ENCODE measurements around the gene C14orf119. TPM values are rescaled to one million over a fixed set of nuclear protein-coding genes. Genes with fewer than 3 reads are reported as not detected.

C14orf119 gene
- total RNA-seq, 1 donor from 2014 or later = 37.5 TPM

DNA sequence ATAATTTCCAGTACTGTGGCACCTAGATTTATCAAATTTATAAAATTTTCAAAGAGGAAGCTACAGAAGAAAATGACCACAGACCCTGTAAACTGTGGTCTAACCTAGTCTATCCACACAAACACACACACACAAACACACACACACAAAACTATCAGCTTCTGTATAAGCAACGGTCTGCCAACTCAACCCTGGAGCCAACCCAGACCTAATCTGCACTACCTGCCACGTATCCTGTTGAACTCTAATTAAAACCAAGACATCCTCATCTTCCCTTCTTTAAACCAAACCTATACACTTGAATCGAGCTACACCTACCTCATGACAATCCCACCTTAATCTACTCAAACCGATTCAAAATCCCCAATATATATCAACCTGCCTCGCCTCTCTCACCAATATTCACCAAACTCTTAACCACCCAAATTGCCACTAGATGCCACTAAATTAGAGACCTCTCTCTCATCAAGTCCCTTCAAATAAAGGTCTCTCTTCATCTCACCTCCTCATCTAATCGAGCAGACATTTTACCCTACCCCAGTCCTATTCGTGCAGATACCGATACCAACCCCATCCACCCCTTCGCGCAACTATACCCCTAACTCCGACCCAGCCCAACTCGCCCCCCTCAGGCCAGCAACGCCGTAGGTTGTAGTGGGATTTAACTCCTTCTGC, 1.2 kb upstream of the C14orf119 start:
- Histone ChIP-seq H3K4me1 (peaks cover 14% of the 10 kb centered on the region), H3K4me3 (peak overlapping the region; percentile 92), H3K79me2 (ENCODE audit: low read depth) (peaks cover 89% of the 10 kb centered on the region), H3K27me3 (no peaks in the 10 kb centered on the region), H3K9me3 (ENCODE audit: low read depth) (no peaks in the 10 kb centered on the region), H4K20me1 (ENCODE audit: low read depth) (peaks cover 51% of the 10 kb centered on the region), H3K27ac (peak overlapping the region; percentile 94), H2AFZ (replicated peaks) (peak overlapping the region; percentile 98), H3F3A (ENCODE audit: low read depth) (peaks cover 35% of the 10 kb centered on the region), H3K36me3 (peaks cover 11% of the 10 kb centered on the region), H3K4me2 (peak overlapping the region; percentile 97), H3K9ac (peak overlapping the region; percentile 97)
- no peak for DNase-seq (ENCODE audit: low spot score)
- TF ChIP-seq, protein P1, sequence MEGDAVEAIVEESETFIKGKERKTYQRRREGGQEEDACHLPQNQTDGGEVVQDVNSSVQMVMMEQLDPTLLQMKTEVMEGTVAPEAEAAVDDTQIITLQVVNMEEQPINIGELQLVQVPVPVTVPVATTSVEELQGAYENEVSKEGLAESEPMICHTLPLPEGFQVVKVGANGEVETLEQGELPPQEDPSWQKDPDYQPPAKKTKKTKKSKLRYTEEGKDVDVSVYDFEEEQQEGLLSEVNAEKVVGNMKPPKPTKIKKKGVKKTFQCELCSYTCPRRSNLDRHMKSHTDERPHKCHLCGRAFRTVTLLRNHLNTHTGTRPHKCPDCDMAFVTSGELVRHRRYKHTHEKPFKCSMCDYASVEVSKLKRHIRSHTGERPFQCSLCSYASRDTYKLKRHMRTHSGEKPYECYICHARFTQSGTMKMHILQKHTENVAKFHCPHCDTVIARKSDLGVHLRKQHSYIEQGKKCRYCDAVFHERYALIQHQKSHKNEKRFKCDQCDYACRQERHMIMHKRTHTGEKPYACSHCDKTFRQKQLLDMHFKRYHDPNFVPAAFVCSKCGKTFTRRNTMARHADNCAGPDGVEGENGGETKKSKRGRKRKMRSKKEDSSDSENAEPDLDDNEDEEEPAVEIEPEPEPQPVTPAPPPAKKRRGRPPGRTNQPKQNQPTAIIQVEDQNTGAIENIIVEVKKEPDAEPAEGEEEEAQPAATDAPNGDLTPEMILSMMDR (IDR thresholded peaks at IDR 0.05) = peak; percentile 41
- no peak for TF ChIP-seq EZH2phosphoT487 (IDR thresholded peaks at IDR 0.05)
- H3K4me1 Mint-ChIP-seq = peaks cover 20% of the 10 kb centered on the region
- H3K27me3 Mint-ChIP-seq (ENCODE audit: insufficient read depth, low read depth) = no peaks in the 10 kb centered on the region
- H3K4me3 Mint-ChIP-seq = no peak overlapping the region
- peaks cover 29% of the 10 kb centered on the region for H3K36me3 Mint-ChIP-seq
- no peak overlapping the region for H3K27ac Mint-ChIP-seq
- H3K9me3 Mint-ChIP-seq = no peaks in the 10 kb centered on the region

DNA sequence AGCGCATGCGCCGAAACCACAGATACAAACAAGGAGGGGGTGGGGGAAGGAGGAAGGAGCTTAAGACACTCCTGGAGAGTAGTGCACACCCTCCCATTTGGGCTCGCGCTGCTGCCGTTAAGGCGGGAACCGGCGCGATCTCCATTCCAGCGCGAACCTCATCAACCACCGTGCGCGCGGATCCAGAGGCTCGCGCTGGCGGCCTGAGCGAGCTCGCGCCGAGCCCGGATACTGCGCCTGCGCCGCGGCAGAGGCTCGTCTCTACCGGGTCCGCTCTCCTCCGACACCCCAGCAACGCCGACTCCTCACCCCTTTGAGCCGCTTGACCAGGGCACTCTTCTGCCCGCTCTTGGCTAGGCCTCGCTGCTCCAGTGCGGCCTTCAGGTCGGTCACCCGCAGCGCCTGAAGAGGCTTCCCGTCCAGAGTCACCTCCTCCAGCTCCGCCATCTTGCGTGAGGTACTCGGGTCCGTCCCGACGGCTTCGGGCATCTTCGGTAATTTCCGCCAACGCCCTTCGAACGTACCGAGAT, 574 bp upstream of the C14orf119 start, which contains the start of gene ACIN1:
ACIN1 (minus strand) TSS at position 471 of the 530 bp plus-strand sequence; CDS start at position 447, 24 bp downstream.
- H3K4me2 ChIP-seq = peak within 1 kb of the TSS; percentile 97
- peaks cover 35% of the 10 kb centered on the region for H3F3A ChIP-seq (ENCODE audit: low read depth)
- TF ChIP-seq EZH2phosphoT487 (IDR thresholded peaks at IDR 0.05) (no peak), EZH2 (IDR thresholded peaks at IDR 0.05) (no peak)
- TF ChIP-seq, protein P1 (IDR thresholded peaks at IDR 0.05) = no peak
- peak within 1 kb of the TSS; percentile 98 for H2AFZ ChIP-seq (replicated peaks)
- no peaks in the 10 kb centered on the region for H3K9me3 Mint-ChIP-seq
- peak within 1 kb of the TSS; percentile 97 for H3K9ac ChIP-seq
- H3K4me1 ChIP-seq = peaks cover 14% of the 10 kb centered on the region
- H3K27ac Mint-ChIP-seq = no peak within 1 kb of the TSS
- peaks cover 25% of the 10 kb centered on the region for H3K36me3 Mint-ChIP-seq
- H3K4me1 Mint-ChIP-seq = peaks cover 20% of the 10 kb centered on the region
- peaks cover 51% of the 10 kb centered on the region for H4K20me1 ChIP-seq (ENCODE audit: low read depth)
- peak within 1 kb of the TSS; percentile 92 for H3K4me3 ChIP-seq
- no peaks in the 10 kb centered on the region for H3K27me3 ChIP-seq
- peaks cover 86% of the 10 kb centered on the region for H3K79me2 ChIP-seq (ENCODE audit: low read depth)
- no peak within 1 kb of the TSS for H3K4me3 Mint-ChIP-seq
- peak within 1 kb of the TSS; percentile 94 for H3K27ac ChIP-seq
- no peaks in the 10 kb centered on the region for H3K27me3 Mint-ChIP-seq (ENCODE audit: insufficient read depth, low read depth)
- DNase-seq (ENCODE audit: low spot score) = peak; percentile 96
- peaks cover 11% of the 10 kb centered on the region for H3K36me3 ChIP-seq
- no peaks in the 10 kb centered on the region for H3K9me3 ChIP-seq (ENCODE audit: low read depth)

DNA sequence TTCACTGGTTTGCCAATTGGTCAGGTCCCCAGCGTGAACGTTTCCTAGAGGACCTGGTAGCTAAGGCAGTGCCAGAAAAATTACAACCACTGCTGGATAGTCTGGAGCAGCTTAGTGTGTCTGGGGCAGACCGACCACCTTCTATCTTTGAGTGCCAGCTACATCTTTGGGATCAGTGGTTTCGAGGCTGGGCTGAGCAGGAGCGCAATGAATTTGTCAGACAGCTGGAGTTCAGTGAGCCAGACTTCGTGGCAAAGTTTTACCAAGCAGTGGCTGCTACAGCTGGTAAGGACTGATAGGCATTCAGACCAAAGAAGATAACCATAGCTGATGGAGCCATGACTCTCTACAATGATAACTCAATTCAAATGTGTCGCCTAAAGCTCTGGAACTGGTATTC, 2.5 kb downstream of the C14orf119 start:
- no peak overlapping the region for H3K27ac ChIP-seq
- no peaks in the 10 kb centered on the region for H3K27me3 ChIP-seq
- no peaks in the 10 kb centered on the region for H3K9me3 ChIP-seq (ENCODE audit: low read depth)
- Mint-ChIP-seq H3K9me3 (peaks cover under 1% of the 10 kb centered on the region), H3K27me3 (ENCODE audit: insufficient read depth, low read depth) (peaks cover 2% of the 10 kb centered on the region), H3K4me3 (no peak overlapping the region), H3K4me1 (peaks cover 26% of the 10 kb centered on the region), H3K36me3 (peaks cover 15% of the 10 kb centered on the region), H3K27ac (no peak overlapping the region)
- peaks cover 56% of the 10 kb centered on the region for H3K79me2 ChIP-seq (ENCODE audit: low read depth)
- no peak overlapping the region for H2AFZ ChIP-seq (replicated peaks)
- peaks cover 25% of the 10 kb centered on the region for H3F3A ChIP-seq (ENCODE audit: low read depth)
- DNase-seq (ENCODE audit: low spot score) = no peak
- TF ChIP-seq, protein P1 (IDR thresholded peaks at IDR 0.05) = no peak
- no peak for TF ChIP-seq EZH2phosphoT487 (IDR thresholded peaks at IDR 0.05)
- TF ChIP-seq EZH2 (IDR thresholded peaks at IDR 0.05) = no peak
- no peak overlapping the region for H3K4me2 ChIP-seq
- peak overlapping the region; percentile 0 for H3K9ac ChIP-seq
- no peak overlapping the region for H3K4me3 ChIP-seq
- peaks cover 29% of the 10 kb centered on the region for H4K20me1 ChIP-seq (ENCODE audit: low read depth)
- peaks cover 18% of the 10 kb centered on the region for H3K4me1 ChIP-seq
- H3K36me3 ChIP-seq = no peaks in the 10 kb centered on the region

Data from neural progenitor cell (in vitro differentiated cells).